Naive thymus-derived CD4-positive, alpha-beta T cell (primary cell): ENCODE measurements around the gene CRLF1. TPM values are rescaled to one million over a fixed set of nuclear protein-coding genes. Genes with fewer than 3 reads are reported as not detected.

Source experiments
- ATAC-seq: fragments of 150-1000 bp; cut with Tn5 transposase; 2 replicates; pipeline ENCODE4 v1.10.0; 2021; ENCODE audit warnings: mild to moderate bottlenecking, moderate library complexity
- CTCF ChIA-PET: fragments of 350-600 bp; sonication (Branson Sonifier 250); formaldehyde crosslinking; loops from one replicate; lab custom pipeline; 2021; ENCODE audit warnings: antibody characterized with exemption; lab: Charles Lee
- POLR2A ChIA-PET: fragments of 350-600 bp; sonication (Branson Sonifier 250); formaldehyde crosslinking; loops from one replicate; lab custom pipeline; 2021; ENCODE audit warnings: antibody characterized with exemption, inconsistent platforms; lab: Charles Lee
- DNase-seq, 9 donors: peaks; one replicate each; pipeline versions ENCODE4 v3.0.0 to v3.0.0-alpha.2; 2020 to 2022; ENCODE audit warnings: mixed read lengths in 1 of 9
- H3K27ac ChIP-seq: one replicate; pipeline ENCODE4 v1.7.0; 2013; ENCODE audit warnings: mild to moderate bottlenecking, low read depth, low read length, moderate library complexity
- H3K27me3 ChIP-seq, 2 donors: one replicate each; pipeline ENCODE4 v1.7.0; 2013; ENCODE audit warnings: low read length in 2 of 2, mild to moderate bottlenecking in 2 of 2, moderate library complexity in 2 of 2; ENCODE audit not compliant: control insufficient read depth in 2 of 2, insufficient read depth in 2 of 2
- H3K36me3 ChIP-seq, 3 experiments: 1 replicate in 2 of 3; 2 replicates in 1 of 3; pipeline ENCODE4 v1.7.0; 2013; ENCODE audit warnings: low read length in 3 of 3, mild to moderate bottlenecking in 3 of 3, moderate library complexity in 1 of 3; ENCODE audit not compliant: insufficient read depth in 3 of 3, control insufficient read depth in 2 of 3
- H3K4me1 ChIP-seq, 2 donors: one replicate each; pipeline ENCODE4 v1.7.0; 2013; ENCODE audit warnings: low read length in 2 of 2, mild to moderate bottlenecking in 2 of 2, moderate library complexity in 1 of 2; ENCODE audit not compliant: control insufficient read depth in 2 of 2, insufficient read depth in 2 of 2
- H3K4me3 ChIP-seq: 2 replicates; pipeline ENCODE4 v1.7.0; 2013; ENCODE audit warnings: mild to moderate bottlenecking, low read length
- H3K9me3 ChIP-seq, 3 experiments: 1 replicate in 2 of 3; 2 replicates in 1 of 3; pipeline ENCODE4 v1.7.0; 2013; ENCODE audit warnings: low read length in 3 of 3; ENCODE audit not compliant: control insufficient read depth in 2 of 3
- H3K27ac Mint-ChIP-seq, 9 donors: one replicate each; pipeline ENCODE4 v1.8.0; 2020 to 2022; ENCODE audit warnings: mixed read lengths in 9 of 9, mild to moderate bottlenecking in 8 of 9, moderate library complexity in 5 of 9, inconsistent platforms in 2 of 9
- H3K27me3 Mint-ChIP-seq, 5 donors: one replicate each; pipeline ENCODE4 v1.8.0; 2021 to 2022; ENCODE audit warnings: mixed read lengths in 5 of 5, mild to moderate bottlenecking in 1 of 5
- H3K36me3 Mint-ChIP-seq, 5 donors: one replicate each; pipeline ENCODE4 v1.8.0; 2020 to 2022; ENCODE audit warnings: mixed read lengths in 5 of 5, mild to moderate bottlenecking in 3 of 5, inconsistent platforms in 1 of 5
- H3K4me1 Mint-ChIP-seq, 7 donors: one replicate each; pipeline ENCODE4 v1.8.0; 2020 to 2022; ENCODE audit warnings: mixed read lengths in 7 of 7, mild to moderate bottlenecking in 3 of 7, inconsistent platforms in 1 of 7
- H3K4me3 Mint-ChIP-seq, 10 donors: one replicate each; pipeline ENCODE4 v1.8.0; 2020 to 2022; ENCODE audit warnings: mild to moderate bottlenecking in 10 of 10, mixed read lengths in 10 of 10, moderate library complexity in 6 of 10, inconsistent platforms in 2 of 10
- H3K9me3 Mint-ChIP-seq, 11 donors: one replicate each; pipeline ENCODE4 v1.8.0; 2020 to 2022; ENCODE audit warnings: mixed read lengths in 11 of 11, mild to moderate bottlenecking in 4 of 11, inconsistent platforms in 1 of 11, moderate library complexity in 1 of 11
- intact Hi-C, 2 donors: fragments of 100-400 bp; cut with micrococcal nuclease; formaldehyde crosslinking; loops; one replicate each; pipeline ENCODE4 v1.15.1; 2023
- polyA plus RNA-seq, 2 donors: library from polyadenylated mRNA; unstranded; fragments of 300-500 nt; fragmentation: Illumina TruSeq; gene quantifications; one replicate each; pipeline ENCODE4 v1.2.3, GENCODE V29; 2021
- total RNA-seq, 6 experiments: library from RNA in 5 of 6; stranded (reverse) in 5 of 6; gene quantifications; 1 replicate in 5 of 6; 2 replicates in 1 of 6; pipeline ENCODE4 v1.2.3 and lab custom pipeline; 2021 to 2026

Gene CRLF1
- total and polyA plus RNA-seq, 7 experiments from 2014 or later: 0.28 to 0.49 TPM; not detected in 5

DNA sequence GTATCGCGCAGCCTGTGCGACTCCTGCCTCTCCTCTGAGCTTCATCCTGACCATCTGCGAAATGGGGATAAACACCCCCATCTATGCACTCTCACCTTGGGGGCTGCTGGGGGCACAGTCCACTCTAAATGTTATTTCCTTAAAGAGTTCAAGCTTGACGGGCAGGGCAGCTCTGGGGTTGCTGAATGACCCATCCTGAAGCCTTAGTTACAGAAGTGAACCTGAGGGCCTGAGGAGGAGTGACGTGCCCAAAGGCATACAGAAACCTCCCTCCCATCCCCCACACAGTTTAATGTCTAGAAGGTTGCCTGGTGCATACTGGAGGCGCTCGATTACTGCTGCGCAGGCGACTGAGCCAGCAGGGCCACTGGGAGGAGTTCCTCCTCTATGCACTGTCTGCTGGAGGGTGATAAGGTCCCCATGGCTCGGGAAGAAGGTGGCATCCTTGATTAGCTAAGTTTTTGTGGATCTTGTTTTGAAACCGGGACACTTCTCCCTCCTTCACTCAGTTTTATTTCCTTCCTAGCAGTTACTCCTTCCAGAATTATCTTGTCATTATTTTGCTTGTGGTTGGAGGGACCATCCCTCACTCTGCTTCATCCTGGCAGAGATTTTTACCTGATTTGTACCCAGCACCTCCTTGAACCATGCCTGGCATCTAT lies 62.7 kb downstream of the CRLF1 start:
- CTCF ChIA-PET: interaction anchor here (0.8 to 2.5 kb wide), 4 partner anchors 10 to 156 kb away, joined by 3 to 9 read pairs (median 5); partner anchors contain the start of gene KXD1
- POLR2A ChIA-PET: interaction anchor here (0.9 to 2.8 kb wide), 11 partner anchors 10 to 290 kb away, joined by 3 to 42 read pairs (median 5); partner anchors contain the start of genes KXD1, REX1BD and UBA52
- Histone ChIP-seq H3K4me1 (peaks cover 15 to 16% of the 10 kb centered on the region in 2 donors), H3K9me3 (no peaks in the 10 kb centered on the region), H3K27ac (peak overlapping the region; percentile 87), H3K36me3 (peaks cover 0 to 23% (median 3%) of the 10 kb centered on the region in 3 experiments), H3K4me3 (peak overlapping the region; percentile 67), H3K27me3 (no peaks in the 10 kb centered on the region)
- ATAC-seq: peak; percentile 88
- Mint-ChIP-seq H3K4me3 (peak overlapping the region; percentile 90 to 99 (median 94)), H3K27ac (peak overlapping the region; percentile 89 to 100 (median 97)), H3K27me3 (no peaks in the 10 kb centered on the region), H3K36me3 (peaks cover 0 to 5% (median 0%) of the 10 kb centered on the region in 5 donors), H3K9me3 (no peaks in the 10 kb centered on the region), H3K4me1 (peaks cover 14 to 31% (median 26%) of the 10 kb centered on the region in 7 donors)
- intact Hi-C loops: loop anchor here (1.0 to 5.0 kb wide), 7 partner anchors 13 to 375 kb away; partner anchors contain the start of genes ELL (in 2 of the 2), KXD1 (in 2 of the 2), UBA52 (in 2 of the 2) and COPE (in 1 of the 2)
- DNase-seq: peak; percentile 40 to 86 (median 74)

Other genes with a start within 250 kb of the CRLF1 start
- under 1 TPM in 4 of 5 experiments, not detected in 1; 0.32 to 0.73 (median 0.58) TPM for gene GDF15, start 220.6 kb downstream of the CRLF1 start, total RNA-seq
- gene GDF15, start 220.6 kb downstream of the CRLF1 start, polyA plus RNA-seq: not detected
- gene LRRC25, start 209.2 kb downstream of the CRLF1 start, total RNA-seq: 10 to 100 TPM in 1 of 5 experiments, 1 to 10 TPM in 2, under 1 TPM in 2; 0.15 to 68.6 (median 1.2) TPM
- gene LRRC25, start 209.2 kb downstream of the CRLF1 start, polyA plus RNA-seq: under 1 TPM; 0.20 to 0.44 TPM
- 100 to 1,000 TPM in 1 of 5 experiments, 10 to 100 TPM in 4; 27.0 to 185 (median 40.7) TPM for gene SSBP4, start 187.4 kb downstream of the CRLF1 start, total RNA-seq
- 10 to 100 TPM; 33.5 to 42.8 TPM for gene SSBP4, start 187.4 kb downstream of the CRLF1 start, polyA plus RNA-seq
- gene ISYNA1, start 168.7 kb downstream of the CRLF1 start, total RNA-seq: 10 to 100 TPM in 4 of 5 experiments, 1 to 10 TPM in 1; 9.5 to 42.5 (median 42.0) TPM
- gene ISYNA1, start 168.7 kb downstream of the CRLF1 start, polyA plus RNA-seq: 10 to 100 TPM; 21.9 to 29.0 TPM
- 10 to 100 TPM; 18.9 to 70.4 (median 25.0) TPM for gene ELL, start 84.7 kb downstream of the CRLF1 start, total RNA-seq
- gene ELL, start 84.7 kb downstream of the CRLF1 start, polyA plus RNA-seq: 10 to 100 TPM in 1 of 2 donors, 1 to 10 TPM in 1; 8.9 to 12.6 TPM
- gene FKBP8, start 63.2 kb downstream of the CRLF1 start, total RNA-seq: 100 to 1,000 TPM; 137 to 241 (median 221) TPM
- 100 to 1,000 TPM in 1 of 2 donors, 10 to 100 TPM in 1; 96.9 to 155 TPM for gene FKBP8, start 63.2 kb downstream of the CRLF1 start, polyA plus RNA-seq
- gene KXD1, start 48.9 kb downstream of the CRLF1 start, total RNA-seq: 100 to 1,000 TPM in 2 of 5 experiments, 10 to 100 TPM in 3; 74.7 to 108 (median 99.9) TPM
- 10 to 100 TPM; 70.3 to 78.5 TPM for gene KXD1, start 48.9 kb downstream of the CRLF1 start, polyA plus RNA-seq
- gene UBA52, start 34.9 kb downstream of the CRLF1 start, total RNA-seq: 1,000 to 10,000 TPM; 1,563 to 2,429 (median 2,196) TPM
- gene UBA52, start 34.9 kb downstream of the CRLF1 start, polyA plus RNA-seq: 1,000 to 10,000 TPM; 2,042 to 2,197 TPM
- gene REX1BD, start 18.0 kb downstream of the CRLF1 start, total RNA-seq: 100 to 1,000 TPM in 4 of 5 experiments, 10 to 100 TPM in 1; 83.9 to 152 (median 116) TPM
- gene REX1BD, start 18.0 kb downstream of the CRLF1 start, polyA plus RNA-seq: 100 to 1,000 TPM; 164 to 197 TPM
- gene TMEM59L, start 6.1 kb upstream of the CRLF1 start, total RNA-seq: under 1 TPM in 2 of 5 experiments, not detected in 3; 0.22 to 0.24 TPM
- gene TMEM59L, start 6.1 kb upstream of the CRLF1 start, polyA plus RNA-seq: under 1 TPM; 0.37 to 0.74 TPM
- 10 to 100 TPM in 4 of 5 experiments, 1 to 10 TPM in 1; 9.5 to 16.3 (median 12.7) TPM for gene KLHL26, start 30.2 kb upstream of the CRLF1 start, total RNA-seq
- gene KLHL26, start 30.2 kb upstream of the CRLF1 start, polyA plus RNA-seq: 1 to 10 TPM; 3.7 to 6.1 TPM
- gene CRTC1, start 76.9 kb upstream of the CRLF1 start, total RNA-seq: 10 to 100 TPM in 4 of 5 experiments, 1 to 10 TPM in 1; 8.4 to 23.4 (median 22.3) TPM
- 1 to 10 TPM in 1 of 2 donors, under 1 TPM in 1; 0.97 to 1.7 TPM for gene CRTC1, start 76.9 kb upstream of the CRLF1 start, polyA plus RNA-seq
- not detected for gene COMP, start 184.5 kb upstream of the CRLF1 start, total RNA-seq
- not detected for gene COMP, start 184.5 kb upstream of the CRLF1 start, polyA plus RNA-seq
- 100 to 1,000 TPM in 4 of 5 experiments, 10 to 100 TPM in 1; 98.7 to 148 (median 113) TPM for gene UPF1, start 225.2 kb upstream of the CRLF1 start, total RNA-seq
- 10 to 100 TPM in 1 of 2 donors, 1 to 10 TPM in 1; 7.7 to 25.3 TPM for gene UPF1, start 225.2 kb upstream of the CRLF1 start, polyA plus RNA-seq